GM19035 (cell line): ENCODE results near the gene RFX2.
"Not testable (repeated sequence)": the region's sequence is repeated elsewhere in the genome, so short reads cannot be mapped to it uniquely, and the experiment has no call there.

Experiments used
- ATAC-seq: cut with Tn5 transposase; IDR thresholded peaks from one replicate; pipeline ENCODE4 v1.9.1; 2021; ENCODE audit not compliant: unreplicated experiment

RFX2 gene

DNA sequence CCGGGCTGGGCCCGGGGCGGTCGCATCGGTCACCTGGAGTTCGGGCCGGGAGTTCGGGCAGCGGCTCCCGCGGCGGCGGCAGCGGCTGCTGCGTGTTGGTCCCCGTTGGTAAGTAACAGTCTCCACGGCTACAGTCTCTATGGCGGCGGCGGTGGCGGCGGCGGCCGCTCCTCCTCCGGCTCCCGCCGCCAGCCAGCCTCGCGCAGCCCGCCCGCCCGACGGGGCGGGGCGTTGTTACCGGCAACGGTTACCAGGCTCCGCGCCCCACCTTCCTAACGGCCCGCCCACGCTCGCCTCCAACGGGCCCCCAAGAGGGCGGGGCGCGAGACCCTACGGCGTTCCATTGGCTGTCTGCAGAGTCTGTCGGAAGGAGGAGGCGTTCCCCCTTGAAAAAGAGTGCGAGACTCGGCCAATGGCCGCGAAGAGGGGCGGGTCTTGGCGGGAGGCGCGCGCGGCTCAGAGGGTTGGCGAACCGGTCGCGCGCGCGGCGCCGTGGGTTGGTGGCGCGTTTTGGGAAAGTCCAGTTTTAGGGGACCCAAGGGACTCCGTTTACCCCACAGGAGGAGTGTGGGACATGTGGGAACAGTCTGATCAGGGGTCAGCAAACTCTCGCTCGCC, at the start of gene RFX2:
Gene RFX2, minus strand, starts transcription at position 141 of the 618 bp plus-strand sequence. CDS start 63,004 bp downstream, outside the sequence.
- peak; percentile 94 for ATAC-seq

DNA sequence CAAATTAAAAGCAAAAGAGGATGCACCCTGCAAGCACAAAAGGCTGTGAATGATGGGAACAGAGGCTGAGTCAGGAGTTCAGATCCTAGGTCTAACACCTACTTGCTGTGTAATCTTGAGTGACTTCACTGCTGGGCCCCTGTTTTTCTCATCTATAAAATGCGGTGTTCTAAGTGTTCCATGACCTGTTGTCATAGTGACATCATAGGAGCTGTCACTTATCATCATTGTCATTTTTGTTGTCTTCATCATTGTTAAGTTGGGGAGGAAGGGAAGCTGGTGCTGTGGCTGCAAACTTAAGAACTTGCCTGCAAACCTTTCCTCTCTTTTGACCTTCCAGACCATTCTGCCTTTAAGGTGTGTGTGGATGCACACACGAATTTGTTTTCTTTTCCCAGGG, 45.7 kb upstream of the RFX2 start:
- ATAC-seq, result no peak

- ATAC-seq, result no peak
These were observed 40.0 kb upstream of the RFX2 start for GRCh38 chr19:6150289-6150688.

- no peak for ATAC-seq
These were observed 30.9 kb upstream of the RFX2 start for GRCh38 chr19:6141217-6141616.

DNA sequence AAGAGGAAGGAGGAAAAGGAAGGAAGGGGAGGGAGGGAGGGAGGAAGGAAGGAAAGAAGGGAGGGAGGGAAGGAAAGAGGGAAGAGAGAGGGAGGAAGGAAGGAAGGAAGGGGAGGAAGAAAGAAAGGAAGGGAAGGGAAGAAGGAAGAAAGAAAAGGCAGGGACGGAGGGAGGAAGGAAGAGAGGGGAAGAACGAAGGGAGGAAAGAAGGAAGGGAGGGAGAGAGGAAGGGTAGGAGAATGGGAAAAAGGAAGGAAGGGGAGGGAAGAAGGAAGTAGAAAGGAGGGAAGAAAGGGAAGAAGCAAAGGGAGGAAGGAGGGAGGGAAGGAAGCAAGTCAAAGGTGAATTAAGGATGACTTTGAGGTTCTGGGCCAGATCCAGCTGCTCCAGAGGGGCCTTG, 28.2 kb upstream of the RFX2 start:
- ATAC-seq, result no peak

DNA sequence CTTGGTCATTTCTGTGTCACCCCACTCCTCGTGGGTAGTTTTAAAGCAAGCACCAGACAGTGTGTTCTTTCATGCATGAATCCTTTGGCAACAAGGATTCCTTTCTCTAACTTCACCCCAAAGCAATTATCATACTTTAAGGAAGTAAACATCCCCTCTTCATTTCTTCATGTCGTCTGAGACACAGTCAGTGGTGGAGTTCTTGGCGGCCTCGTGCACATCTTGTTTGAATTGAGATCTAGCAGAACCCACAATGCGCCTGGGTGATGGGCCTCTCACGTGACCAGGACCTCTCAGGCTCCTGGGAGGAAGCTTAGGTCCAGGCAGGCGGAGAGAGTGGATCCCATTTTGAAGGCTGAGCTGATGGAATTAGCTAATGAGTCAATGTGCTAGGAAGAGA, 27.8 kb upstream of the RFX2 start:
- no peak for ATAC-seq

DNA sequence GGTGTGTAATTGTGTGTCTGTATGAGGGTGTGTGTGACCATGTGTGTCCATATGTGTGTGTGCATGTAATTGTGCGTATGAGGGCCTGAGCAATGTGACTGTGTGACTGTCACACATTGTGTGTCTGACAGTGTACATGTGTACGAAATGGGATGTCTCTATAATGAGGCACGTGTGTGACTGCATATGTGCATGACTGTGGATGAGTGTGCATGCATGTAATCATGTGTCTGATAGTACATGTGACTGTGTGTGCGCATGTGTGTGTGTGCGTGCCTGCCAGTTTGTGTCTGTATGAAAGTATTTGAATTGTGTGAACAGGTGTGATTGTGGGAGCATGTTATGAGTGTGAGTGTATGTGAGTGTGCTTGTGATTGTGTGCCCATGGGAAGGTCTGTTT, 22.9 kb upstream of the RFX2 start:
- ATAC-seq, result no peak

- no peak for ATAC-seq
These were observed 22.2 kb upstream of the RFX2 start for GRCh38 chr19:6132482-6132881.

DNA sequence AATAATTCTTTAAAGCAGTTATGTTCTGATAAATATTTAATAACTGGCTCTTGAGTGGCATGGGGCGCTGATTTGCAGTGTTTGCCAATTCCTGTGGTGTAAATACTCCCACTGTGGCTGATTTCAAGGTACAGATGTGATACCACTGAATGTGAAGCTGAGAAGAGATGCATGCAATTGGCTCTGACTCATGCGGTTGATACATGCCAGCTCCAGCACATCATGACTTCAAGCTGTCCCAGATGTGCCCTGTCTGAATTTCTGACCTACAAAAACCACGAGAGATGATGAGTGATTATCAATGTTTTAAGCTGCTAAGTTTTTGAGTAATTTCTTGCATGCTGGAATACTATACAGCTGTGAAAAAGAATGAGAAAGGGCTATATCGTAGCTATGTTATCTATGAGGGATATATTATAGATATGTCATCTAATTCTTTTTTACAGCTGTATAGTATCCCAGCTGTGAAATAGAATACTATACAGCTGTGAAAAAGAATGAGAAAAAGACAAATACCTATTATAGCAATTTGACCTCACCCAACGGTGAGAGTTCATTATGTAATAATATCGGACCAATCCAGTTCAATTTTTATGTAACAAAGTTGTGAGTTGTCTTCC, 17.5 kb upstream of the RFX2 start:
- ATAC-seq, result no peak

DNA sequence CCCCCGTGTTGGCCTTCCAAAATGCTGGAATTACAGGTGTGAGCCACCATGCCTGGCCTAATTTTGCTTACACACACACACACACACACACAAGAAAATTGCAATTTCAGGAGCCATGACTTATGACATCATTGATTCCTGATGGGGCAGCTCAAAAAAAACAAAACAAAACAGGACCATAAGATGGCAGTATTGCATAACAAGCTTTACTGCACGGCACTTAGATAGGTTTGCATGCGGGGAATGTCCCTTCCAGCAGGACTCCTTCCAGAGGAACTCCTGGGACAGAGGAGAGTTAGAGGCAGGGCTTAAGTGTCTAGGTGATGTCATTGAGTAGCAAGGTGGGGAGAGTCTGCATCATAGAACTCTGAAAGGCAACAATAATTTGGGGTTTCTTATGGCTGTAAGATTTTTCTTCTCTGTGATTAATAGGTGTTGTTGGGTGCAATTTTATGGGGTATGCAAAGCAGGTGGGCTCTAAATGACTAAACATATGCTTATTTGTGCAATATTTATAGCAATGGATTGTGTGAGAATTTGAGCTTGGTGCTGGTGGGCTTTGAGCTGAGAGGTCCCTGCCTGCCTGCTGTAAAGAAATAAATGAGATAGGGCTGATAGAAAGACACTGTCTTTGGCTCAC, 16.2 kb upstream of the RFX2 start:
- no peak for ATAC-seq

DNA sequence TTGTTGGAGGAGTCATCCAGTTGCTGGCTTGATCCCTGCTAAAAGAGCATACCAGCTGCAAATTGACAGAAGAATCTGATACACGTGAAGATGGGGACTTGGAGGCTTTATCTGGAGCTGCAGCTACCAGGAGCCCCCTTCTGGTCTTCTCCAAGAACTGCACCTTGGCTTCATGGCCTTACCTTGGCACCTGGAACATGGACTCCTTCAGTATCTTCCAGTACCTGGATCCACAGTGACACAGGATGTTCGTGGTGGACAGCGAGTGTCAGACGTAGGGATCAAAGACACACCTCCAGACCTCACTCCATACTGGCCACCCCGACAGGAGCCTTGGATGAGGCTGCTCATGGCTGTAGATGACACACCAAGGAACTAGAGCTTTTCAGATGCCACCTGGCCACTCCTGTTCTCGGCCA, 15.3 kb upstream of the RFX2 start:
- ATAC-seq, result no peak

- no peak for ATAC-seq
These were observed 8.7 kb upstream of the RFX2 start for GRCh38 chr19:6119031-6119430.

DNA sequence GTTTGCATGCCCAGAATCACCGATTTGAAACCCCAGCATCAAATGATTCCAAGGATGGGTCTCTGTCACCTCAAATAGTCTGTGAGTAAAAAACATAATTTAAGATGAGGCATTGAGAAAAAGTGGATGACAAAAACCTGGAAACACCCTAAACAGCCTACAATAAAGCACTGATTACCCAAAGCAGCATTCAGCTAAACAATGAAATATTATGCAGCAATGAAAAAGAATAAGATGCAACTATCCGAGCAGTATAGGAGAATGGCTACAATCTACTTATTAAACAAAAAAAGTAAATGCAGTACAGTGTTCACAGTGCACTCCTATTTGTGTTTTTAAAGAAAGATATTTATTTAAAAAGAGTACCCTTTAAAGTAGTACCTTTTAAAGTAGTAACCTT, 7.7 kb upstream of the RFX2 start:
- ATAC-seq, result no peak

- no peak for ATAC-seq
These were observed 7.2 kb upstream of the RFX2 start for GRCh38 chr19:6117534-6117933.

- no peak for ATAC-seq
These were observed 6.6 kb upstream of the RFX2 start for GRCh38 chr19:6116749-6117430.

DNA sequence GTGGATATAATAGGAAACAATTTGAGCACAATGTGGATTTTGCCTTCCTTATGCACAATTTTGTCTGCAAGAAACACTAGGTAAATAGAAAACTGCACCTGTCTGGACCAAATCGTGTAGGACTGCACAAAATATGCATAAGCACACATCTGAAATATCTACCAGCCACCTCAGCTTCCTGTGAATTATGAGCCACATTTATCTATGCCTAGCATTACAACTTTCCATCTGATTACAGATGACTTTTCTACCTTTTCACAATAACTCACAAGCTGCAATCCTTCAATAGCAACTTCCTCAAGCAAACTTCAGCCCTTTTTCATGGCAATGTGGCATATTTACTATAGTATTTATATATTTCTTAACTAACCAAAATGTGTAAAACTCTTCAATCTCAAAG, 5.7 kb upstream of the RFX2 start:
- ATAC-seq, result no peak

DNA sequence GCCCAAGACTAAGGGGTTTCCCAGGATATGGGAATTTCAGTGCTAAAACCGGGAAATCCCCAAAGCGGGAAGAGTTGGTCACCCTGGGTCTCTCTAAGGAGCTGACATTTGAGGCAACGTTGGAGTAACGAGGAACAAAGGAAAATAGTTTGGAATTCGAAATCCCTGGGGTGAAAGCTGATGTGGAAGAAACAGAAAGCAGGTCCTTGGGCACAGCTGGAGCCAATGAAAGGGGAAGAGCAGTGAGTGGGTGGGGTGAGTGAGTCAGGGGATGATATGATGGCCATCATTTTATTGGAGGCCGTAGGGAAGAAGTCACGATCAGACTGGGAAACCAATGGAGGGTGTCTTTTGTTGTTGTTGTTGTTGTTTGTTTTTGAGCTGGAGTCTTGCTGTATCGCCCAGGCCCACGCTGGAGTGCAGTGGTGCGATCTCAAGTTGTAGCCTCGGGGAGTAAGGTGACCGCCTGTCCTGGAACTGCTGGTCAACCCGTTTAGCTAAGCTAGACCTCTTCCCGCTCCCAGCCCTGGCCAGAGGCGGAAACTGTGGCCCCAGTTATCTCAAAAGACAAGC, 3.4 kb upstream of the RFX2 start:
- ATAC-seq, result no peak

DNA sequence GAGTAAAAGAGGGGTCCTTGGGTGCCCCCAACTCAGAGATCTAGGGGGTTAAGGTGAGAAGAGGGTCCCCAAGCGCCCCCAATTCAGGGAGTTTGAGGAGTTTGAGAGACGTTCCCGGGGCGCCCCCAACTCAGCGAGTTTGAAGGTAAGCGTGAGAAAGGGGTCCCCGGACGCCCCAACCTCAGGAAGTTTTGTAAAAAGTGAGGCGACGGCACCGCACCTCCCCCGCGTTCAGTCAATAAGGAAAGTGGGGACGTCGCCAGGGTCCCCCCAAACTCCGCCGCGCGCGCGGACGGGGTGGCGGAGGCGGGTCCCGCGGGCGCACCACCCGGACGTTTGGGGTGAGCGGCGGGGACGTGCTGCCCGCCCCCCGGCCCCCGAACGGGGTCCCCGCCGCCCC, 353 bp downstream of the RFX2 start:
- ATAC-seq, result no peak

DNA sequence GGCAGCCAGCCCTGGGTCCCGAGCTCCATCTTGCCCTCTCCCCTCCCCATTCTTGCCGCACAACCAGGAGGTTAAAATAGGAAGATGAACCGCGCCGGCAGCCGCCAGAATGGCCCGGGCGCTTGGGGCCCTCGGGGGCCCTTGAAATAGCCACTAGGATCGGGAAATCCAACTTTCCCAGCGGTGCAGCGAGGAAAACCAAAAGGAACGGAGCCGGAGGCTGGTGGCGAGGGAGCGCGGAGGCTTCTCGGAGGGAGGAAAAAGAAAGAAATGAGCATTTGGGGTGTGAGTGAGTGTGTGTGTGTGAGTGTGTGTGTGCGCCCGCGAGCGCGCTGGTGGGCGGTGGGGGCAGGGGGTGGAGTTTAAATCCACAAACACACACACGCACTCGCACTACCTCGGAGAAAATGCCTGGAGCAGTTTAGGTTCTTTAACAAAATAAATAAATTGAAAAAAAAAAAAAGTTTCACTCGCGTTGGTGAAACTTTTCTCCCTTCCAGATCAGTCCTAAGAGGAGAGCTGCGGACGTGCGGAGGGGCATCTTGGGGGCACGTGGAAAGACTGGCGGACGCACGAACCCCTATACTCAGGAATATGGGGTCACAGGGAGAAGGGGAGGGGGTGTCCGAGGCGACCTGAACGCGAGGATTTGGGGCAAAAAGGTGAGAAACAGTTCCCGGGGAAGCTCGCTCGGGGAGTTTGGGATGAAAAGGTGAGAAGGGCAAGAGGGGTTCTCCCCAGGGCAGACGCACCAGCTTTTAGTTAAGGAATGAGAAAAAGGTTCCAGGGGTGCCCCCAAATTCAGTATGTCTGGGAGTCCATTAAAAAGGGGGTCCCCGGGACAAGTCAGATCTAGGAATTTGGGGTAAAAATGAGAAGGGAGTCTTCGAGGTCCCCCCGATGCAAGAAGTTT, 1.3 kb downstream of the RFX2 start:
- no peak for ATAC-seq

DNA sequence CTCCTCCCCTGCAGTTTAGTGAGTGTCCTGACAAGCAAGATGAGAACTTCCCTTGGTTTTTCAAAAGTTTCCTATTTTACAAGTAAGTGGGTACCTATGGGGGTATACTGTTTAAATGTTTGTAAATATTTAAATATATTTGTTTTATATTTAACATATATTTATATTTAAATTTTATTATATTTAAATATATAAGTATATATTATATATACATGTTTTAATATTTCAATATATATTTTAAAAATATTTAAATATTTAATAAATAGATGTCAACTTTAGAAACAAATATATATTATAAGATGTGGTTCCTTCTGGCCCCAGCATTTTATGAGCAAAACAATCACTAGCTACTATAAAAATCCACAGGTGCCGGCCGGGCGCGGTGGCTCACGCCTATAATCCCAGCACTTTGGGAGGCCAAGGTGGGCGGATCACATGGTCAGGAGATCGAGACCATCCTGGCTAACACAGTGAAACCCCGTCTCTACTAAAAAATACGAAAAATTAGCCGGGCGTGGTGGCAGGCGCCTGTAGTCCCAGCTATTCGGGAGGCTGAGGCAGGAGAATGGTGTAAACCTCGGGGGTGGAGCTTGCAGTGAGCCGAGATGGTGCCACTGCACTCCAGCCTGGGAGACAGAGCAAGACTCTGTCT, 3.5 kb downstream of the RFX2 start:
- ATAC-seq, result not testable (repeated sequence)
